Naive B cell (primary cell): Measurements from ENCODE around the gene PLK2. TPM values are rescaled to one million over a fixed set of nuclear protein-coding genes. Genes with fewer than 3 reads are reported as not detected.

Experiments
- ATAC-seq, 2 donors: fragments of 150-1000 bp; cut with Tn5 transposase; 2 replicates each; pipeline ENCODE4 v1.10.0; 2021; ENCODE audit warnings: low read depth in 2 of 2, mild to moderate bottlenecking in 2 of 2, moderate library complexity in 2 of 2
- DNase-seq: peaks from one replicate; pipeline ENCODE4 v3.0.0; 2022
- H3K27ac Mint-ChIP-seq, 6 donors: one replicate each; pipeline ENCODE4 v1.8.0; 2020 to 2022; ENCODE audit warnings: mild to moderate bottlenecking in 6 of 6, mixed read lengths in 6 of 6, moderate library complexity in 5 of 6, inconsistent platforms in 2 of 6
- H3K27me3 Mint-ChIP-seq, 3 donors: one replicate each; pipeline ENCODE4 v1.8.0; 2021 to 2022; ENCODE audit warnings: mixed read lengths in 3 of 3, mild to moderate bottlenecking in 1 of 3
- H3K36me3 Mint-ChIP-seq, 2 donors: one replicate each; pipeline ENCODE4 v1.8.0; 2020 to 2022; ENCODE audit warnings: mixed read lengths in 2 of 2, inconsistent platforms in 1 of 2, mild to moderate bottlenecking in 1 of 2
- H3K4me1 Mint-ChIP-seq, 3 donors: one replicate each; pipeline ENCODE4 v1.8.0; 2020 to 2022; ENCODE audit warnings: mixed read lengths in 3 of 3, inconsistent platforms in 1 of 3, mild to moderate bottlenecking in 1 of 3, moderate library complexity in 1 of 3
- H3K4me3 Mint-ChIP-seq, 8 donors: one replicate each; pipeline ENCODE4 v1.8.0; 2020 to 2022; ENCODE audit warnings: mild to moderate bottlenecking in 8 of 8, mixed read lengths in 8 of 8, moderate library complexity in 8 of 8, inconsistent platforms in 2 of 8
- H3K9me3 Mint-ChIP-seq, 7 donors: one replicate each; pipeline ENCODE4 v1.8.0; 2020 to 2022; ENCODE audit warnings: mixed read lengths in 7 of 7, mild to moderate bottlenecking in 5 of 7, inconsistent platforms in 2 of 7, moderate library complexity in 1 of 7
- polyA plus RNA-seq, 6 donors: library from polyadenylated mRNA; unstranded; fragments of 300-500 nt; fragmentation: Illumina TruSeq; gene quantifications; one replicate each; pipeline ENCODE4 v1.2.3, GENCODE V29; 2021; ENCODE audit warnings: low read depth in 6 of 6

Gene PLK2
- polyA plus RNA-seq, 6 donors from 2014 or later, result 1.9 to 8.9 (median 7.5) TPM

GRCh38 chr5:58412081-58412480 is 47.8 kb downstream of the PLK2 start:
- peaks cover 0 to 10% (median 4%) of the 10 kb centered on the region in 3 donors for H3K27me3 Mint-ChIP-seq
- no peaks in the 10 kb centered on the region for H3K4me1 Mint-ChIP-seq
- no peak overlapping the region for H3K4me3 Mint-ChIP-seq
- no peaks in the 10 kb centered on the region for H3K36me3 Mint-ChIP-seq
- ATAC-seq, result no peak
- no peak overlapping the region for H3K27ac Mint-ChIP-seq
- H3K9me3 Mint-ChIP-seq, result peaks cover 0 to 1% (median 0%) of the 10 kb centered on the region in 7 donors
- DNase-seq, result no peak

DNA sequence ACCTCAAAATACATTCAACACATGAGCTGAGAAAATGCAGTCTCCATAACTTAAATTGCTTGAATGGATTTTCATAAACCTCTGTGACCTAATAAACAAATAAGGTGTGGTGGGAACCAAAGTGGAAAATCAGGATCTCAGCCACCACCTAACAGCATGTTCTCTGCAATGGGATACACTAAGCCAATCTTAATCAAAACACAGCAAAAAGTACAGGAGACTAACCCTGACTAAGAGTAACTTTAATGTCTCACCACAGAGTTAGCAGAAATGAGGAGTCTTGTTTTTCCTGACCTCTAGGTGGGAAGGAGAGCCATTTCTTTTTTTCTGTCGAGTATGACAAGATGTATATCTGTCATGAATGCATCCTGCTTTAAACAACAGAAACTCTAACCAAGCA is 48.5 kb downstream of the PLK2 start:
- H3K27ac Mint-ChIP-seq, result no peak overlapping the region
- H3K4me1 Mint-ChIP-seq, result no peaks in the 10 kb centered on the region
- H3K4me3 Mint-ChIP-seq, result no peak overlapping the region
- H3K27me3 Mint-ChIP-seq, result peaks cover 0 to 6% (median 2%) of the 10 kb centered on the region in 3 donors
- DNase-seq, result no peak
- ATAC-seq, result no peak
- H3K36me3 Mint-ChIP-seq, result no peaks in the 10 kb centered on the region
- H3K9me3 Mint-ChIP-seq, result peaks cover 0 to 1% (median 0%) of the 10 kb centered on the region in 7 donors

- DNase-seq, result no peak
- Mint-ChIP-seq H3K4me1 (no peaks in the 10 kb centered on the region), H3K4me3 (no peak overlapping the region), H3K36me3 (no peaks in the 10 kb centered on the region), H3K9me3 (peaks cover 0 to 1% (median 0%) of the 10 kb centered on the region in 7 donors), H3K27ac (no peak overlapping the region), H3K27me3 (no peaks in the 10 kb centered on the region)
- ATAC-seq, result no peak
Measured at GRCh38 chr5:58410441-58410840, 49.4 kb downstream of the PLK2 start.

- no peak for ATAC-seq
Measured at GRCh38 chr5:58407042-58407719, 52.7 kb downstream of the PLK2 start.

DNA sequence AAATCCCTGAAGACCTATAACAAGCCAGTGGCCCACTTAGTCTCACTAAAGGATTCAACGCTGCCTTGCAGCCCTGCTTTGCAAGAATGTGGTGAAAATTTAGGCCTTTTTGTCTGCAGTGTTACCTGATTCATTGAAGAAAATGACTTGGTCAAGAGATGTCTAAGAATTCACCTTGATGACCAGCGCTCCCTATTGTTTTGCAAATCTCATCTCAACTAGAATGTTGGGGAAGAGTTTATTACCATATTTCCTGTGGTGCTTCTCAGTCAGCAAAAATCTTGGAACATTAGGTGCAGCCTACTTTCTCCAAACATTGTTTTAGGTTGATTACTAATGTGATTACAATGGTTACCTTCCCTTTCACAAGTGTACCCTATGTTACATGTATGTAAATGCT is 53.5 kb downstream of the PLK2 start:
- Mint-ChIP-seq H3K27ac (no peak overlapping the region), H3K4me1 (no peaks in the 10 kb centered on the region), H3K36me3 (no peaks in the 10 kb centered on the region), H3K27me3 (peaks cover 0 to 8% (median 0%) of the 10 kb centered on the region in 3 donors), H3K9me3 (no peaks in the 10 kb centered on the region), H3K4me3 (no peak overlapping the region)
- DNase-seq, result no peak
- no peak for ATAC-seq

More at GRCh38 chr5:58407042-58407719, 52.7 kb downstream of the PLK2 start:
- Mint-ChIP-seq H3K36me3 (no peaks in the 10 kb centered on the region), H3K27me3 (peaks cover 0 to 8% (median 0%) of the 10 kb centered on the region in 3 donors), H3K4me1 (no peaks in the 10 kb centered on the region), H3K9me3 (no peaks in the 10 kb centered on the region), H3K4me3 (no peak overlapping the region), H3K27ac (no peak overlapping the region)
- DNase-seq, result no peak

DNA sequence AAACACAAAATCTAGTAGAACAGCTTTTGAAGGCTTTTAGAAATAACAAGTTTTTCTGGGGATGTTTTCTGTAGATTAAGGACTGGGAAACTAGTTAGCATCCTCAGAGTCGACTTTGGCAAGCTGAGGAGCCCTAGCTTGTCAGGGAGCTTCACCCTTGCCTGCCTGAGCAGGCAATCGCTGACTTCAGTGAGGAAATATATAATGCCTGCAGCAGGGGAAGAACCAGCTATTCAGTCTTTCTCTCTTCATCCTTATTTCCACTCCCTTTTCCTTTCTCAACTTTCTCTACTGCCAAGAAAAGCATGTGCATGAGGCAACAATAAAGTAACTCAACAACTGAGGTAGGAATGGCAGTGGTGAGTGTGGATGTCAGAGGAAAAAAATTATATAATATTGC is 54.7 kb downstream of the PLK2 start:
- H3K4me3 Mint-ChIP-seq, result no peak overlapping the region
- H3K27me3 Mint-ChIP-seq, result peaks cover 0 to 8% (median 0%) of the 10 kb centered on the region in 3 donors
- ATAC-seq, result no peak
- no peaks in the 10 kb centered on the region for H3K36me3 Mint-ChIP-seq
- H3K9me3 Mint-ChIP-seq, result no peaks in the 10 kb centered on the region
- H3K4me1 Mint-ChIP-seq, result no peaks in the 10 kb centered on the region
- H3K27ac Mint-ChIP-seq, result no peak overlapping the region
- no peak for DNase-seq

DNA sequence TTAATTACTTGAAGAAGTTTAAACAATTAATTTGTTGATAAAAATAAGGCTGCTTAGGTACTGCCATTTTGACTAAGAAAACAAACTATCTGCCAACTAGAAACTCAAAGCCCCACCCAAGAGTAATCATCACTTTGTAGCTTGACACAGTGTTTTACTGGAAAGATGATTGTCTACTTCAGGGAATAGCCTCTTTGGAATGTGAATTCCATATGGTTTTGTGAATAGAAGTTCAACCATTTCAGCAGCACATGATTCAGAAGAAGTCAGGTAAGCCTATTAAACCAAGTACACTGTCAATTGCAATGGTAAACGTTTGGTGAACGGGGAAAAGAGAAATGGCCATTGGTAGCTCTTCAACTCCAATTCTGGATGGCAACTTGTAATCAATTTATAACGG is 55.2 kb downstream of the PLK2 start:
- H3K4me1 Mint-ChIP-seq, result no peaks in the 10 kb centered on the region
- peaks cover 0 to 8% (median 0%) of the 10 kb centered on the region in 3 donors for H3K27me3 Mint-ChIP-seq
- no peak for ATAC-seq
- DNase-seq, result no peak
- no peaks in the 10 kb centered on the region for H3K9me3 Mint-ChIP-seq
- H3K36me3 Mint-ChIP-seq, result no peaks in the 10 kb centered on the region
- no peak overlapping the region for H3K27ac Mint-ChIP-seq
- no peak overlapping the region for H3K4me3 Mint-ChIP-seq

Other genes with a start within 250 kb of the PLK2 start
- gene GAPT, start 31.3 kb upstream of the PLK2 start, polyA plus RNA-seq, result 100 to 1,000 TPM; 308 to 432 (median 350) TPM
- 1 to 10 TPM in 1 of 6 donors, not detected in 5; 1.1 TPM for gene RAB3C, start 123.0 kb upstream of the PLK2 start, polyA plus RNA-seq